HL-60/S4 treated with retinoic acid at 250 ng/mL for 4 days and 3 days (cell line): ENCODE results near the gene WNT5B.

Experiments
- in situ Hi-C: fragments of 300-500 bp; cut with MboI; formaldehyde crosslinking; loops from 2 replicates; pipeline ENCODE4 v1.7.0; 2022; ENCODE audit warnings: low sequenced_read_pairs

The WNT5B gene

GRCh38 chr12:1620092-1620491, 8.9 kb upstream of the WNT5B start:
- in situ Hi-C loops: no loop called here

GRCh38 chr12:1622406-1622805, 6.6 kb upstream of the WNT5B start:
- in situ Hi-C loops: no loop called here

- in situ Hi-C loops: no loop called here
These were observed 504 bp downstream of the WNT5B start for GRCh38 chr12:1629338-1630132.

GRCh38 chr12:1630133-1630826, 1.2 kb downstream of the WNT5B start:
- in situ Hi-C loops: no loop called here

- in situ Hi-C loops: no loop called here
These were observed 2.0 kb downstream of the WNT5B start for GRCh38 chr12:1630827-1631591.

- in situ Hi-C loops: no loop called here
These were observed 3.7 kb downstream of the WNT5B start for GRCh38 chr12:1632702-1633101.

GRCh38 chr12:1633459-1633858, 4.4 kb downstream of the WNT5B start:
- in situ Hi-C loops: no loop called here

GRCh38 chr12:1634149-1634548, 5.1 kb downstream of the WNT5B start:
- in situ Hi-C loops: no loop called here

- in situ Hi-C loops: no loop called here
These were observed 5.7 kb downstream of the WNT5B start for GRCh38 chr12:1634590-1635191.

GRCh38 chr12:1635301-1636095, 6.5 kb downstream of the WNT5B start:
- in situ Hi-C loops: no loop called here

- in situ Hi-C loops: no loop called here
These were observed 9.2 kb downstream of the WNT5B start for GRCh38 chr12:1638203-1638602.

- in situ Hi-C loops: no loop called here
These were observed 10.5 kb downstream of the WNT5B start for GRCh38 chr12:1639538-1639937.

GRCh38 chr12:1640328-1641234, 11.6 kb downstream of the WNT5B start:
- in situ Hi-C loops: loop anchor here (10.0 kb wide), 1 partner anchor 294 kb away; no protein-coding TSS in a partner anchor

- in situ Hi-C loops: loop anchor here (10.0 kb wide), 1 partner anchor 292 kb away; no protein-coding TSS in a partner anchor
These were observed 13.5 kb downstream of the WNT5B start for GRCh38 chr12:1642513-1642912.

GRCh38 chr12:1643043-1643442, 14.0 kb downstream of the WNT5B start:
- in situ Hi-C loops: loop anchor here (10.0 kb wide), 1 partner anchor 292 kb away; no protein-coding TSS in a partner anchor

GRCh38 chr12:1643905-1644533, 15.0 kb downstream of the WNT5B start:
- in situ Hi-C loops: loop anchor here (10.0 kb wide), 1 partner anchor 291 kb away; no protein-coding TSS in a partner anchor

GRCh38 chr12:1644534-1645438, 15.8 kb downstream of the WNT5B start:
- in situ Hi-C loops: loop anchor here (5.0 to 10.0 kb wide), 2 partner anchors 143 to 290 kb away; no protein-coding TSS in a partner anchor
